ENCODE data around the gene RERE.
"Not testable (repeated sequence)": the region's sequence is repeated elsewhere in the genome, so short reads cannot be mapped to it uniquely, and the experiment has no call there.

Gene RERE

DNA sequence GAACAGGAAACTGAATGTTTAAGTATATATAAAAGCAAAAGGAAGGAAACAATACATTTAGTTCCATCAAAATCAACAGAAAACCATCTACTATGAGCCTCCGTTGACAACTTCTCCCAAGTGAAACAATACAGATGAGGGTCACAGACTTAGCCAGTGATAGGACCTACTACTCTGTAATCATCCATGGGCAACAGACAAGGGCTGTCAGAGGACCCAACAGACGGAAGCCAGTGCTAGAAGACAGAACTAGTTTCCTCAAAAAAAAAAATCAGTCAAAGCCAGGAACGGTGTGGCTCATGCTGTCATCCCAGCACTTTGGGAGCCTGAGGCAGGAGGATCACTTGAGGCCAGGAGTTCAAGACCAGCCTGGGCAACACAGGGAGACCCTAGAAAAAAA lies 20.6 kb downstream of the RERE start:
- no peak for DNase-seq

DNA sequence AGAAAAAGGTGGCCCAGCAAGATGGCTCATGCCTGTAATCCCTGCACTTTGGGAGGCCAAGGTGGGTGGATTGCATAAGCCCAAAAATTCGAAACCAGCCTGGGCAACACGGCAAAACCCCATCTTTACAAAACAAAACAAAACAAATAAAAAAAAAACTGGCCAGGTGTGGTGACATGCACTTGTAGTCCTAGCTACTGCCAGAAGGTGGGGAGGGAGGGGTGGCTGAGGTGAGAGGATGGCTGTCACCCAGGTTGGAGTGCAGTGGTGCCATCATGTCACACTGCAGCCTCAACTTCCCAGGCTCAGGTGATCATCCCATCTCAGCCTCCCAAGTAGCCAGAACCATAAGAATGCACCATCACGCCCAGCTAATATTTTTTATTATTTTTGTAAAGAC lies 22.8 kb downstream of the RERE start:
- DNase-seq: no peak

DNA sequence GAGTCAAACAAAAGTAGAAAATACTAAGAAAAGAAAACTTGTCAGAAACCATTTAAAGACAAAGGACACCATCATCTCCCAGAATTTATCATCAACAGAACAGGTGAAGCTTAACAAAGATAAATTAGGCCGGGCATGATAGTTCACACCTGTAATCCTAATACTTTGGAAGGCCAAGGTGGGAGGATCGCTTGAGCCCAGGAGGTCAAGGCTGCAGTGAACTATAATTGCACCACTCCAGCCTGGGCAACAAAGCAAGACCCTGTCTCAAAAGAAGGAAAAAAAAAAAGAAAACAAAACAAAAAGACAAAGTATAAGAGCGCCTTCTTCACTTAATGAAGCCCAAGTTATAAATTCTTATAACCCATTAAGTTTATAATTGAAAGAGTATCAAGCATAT lies 25.6 kb downstream of the RERE start:
- no peak for DNase-seq

DNA sequence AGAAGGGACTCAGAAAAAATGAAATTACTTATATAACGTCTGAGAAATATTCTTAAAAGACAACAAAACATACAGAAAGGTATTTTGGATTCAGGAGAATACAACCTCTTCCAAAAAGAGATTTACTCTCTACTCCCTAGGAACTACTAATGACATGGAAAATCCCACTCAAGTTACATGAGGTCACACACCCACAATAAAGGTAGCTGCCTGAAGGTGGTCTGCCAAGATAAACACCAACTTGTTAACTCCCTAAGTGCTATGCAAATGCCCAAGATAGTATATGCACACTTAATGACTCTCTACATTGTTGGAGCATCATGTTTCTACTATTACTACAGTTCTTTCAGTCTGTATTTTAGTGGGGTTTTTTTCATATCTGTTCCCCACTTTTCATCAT lies 26.5 kb downstream of the RERE start:
- no peak for DNase-seq

DNA sequence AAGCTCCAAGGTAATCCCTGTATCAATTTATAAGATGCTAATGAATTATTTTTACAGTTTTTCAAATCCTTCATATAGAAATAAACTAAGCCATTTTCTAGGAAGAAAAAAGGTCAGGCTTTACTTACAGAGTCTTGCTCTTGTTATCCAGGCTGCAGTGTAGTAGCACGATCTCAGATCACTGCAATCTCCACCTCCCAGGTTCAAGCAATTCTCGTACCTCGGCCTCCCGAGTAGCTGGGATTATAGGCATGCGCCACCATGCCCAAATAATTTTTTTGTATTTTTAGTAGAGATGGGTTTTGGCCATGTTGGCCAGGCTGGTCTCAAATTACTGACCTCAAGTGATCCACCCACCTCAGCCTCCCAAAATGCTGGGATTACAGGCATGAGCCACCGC lies 27.0 kb downstream of the RERE start:
- DNase-seq: no peak

DNA sequence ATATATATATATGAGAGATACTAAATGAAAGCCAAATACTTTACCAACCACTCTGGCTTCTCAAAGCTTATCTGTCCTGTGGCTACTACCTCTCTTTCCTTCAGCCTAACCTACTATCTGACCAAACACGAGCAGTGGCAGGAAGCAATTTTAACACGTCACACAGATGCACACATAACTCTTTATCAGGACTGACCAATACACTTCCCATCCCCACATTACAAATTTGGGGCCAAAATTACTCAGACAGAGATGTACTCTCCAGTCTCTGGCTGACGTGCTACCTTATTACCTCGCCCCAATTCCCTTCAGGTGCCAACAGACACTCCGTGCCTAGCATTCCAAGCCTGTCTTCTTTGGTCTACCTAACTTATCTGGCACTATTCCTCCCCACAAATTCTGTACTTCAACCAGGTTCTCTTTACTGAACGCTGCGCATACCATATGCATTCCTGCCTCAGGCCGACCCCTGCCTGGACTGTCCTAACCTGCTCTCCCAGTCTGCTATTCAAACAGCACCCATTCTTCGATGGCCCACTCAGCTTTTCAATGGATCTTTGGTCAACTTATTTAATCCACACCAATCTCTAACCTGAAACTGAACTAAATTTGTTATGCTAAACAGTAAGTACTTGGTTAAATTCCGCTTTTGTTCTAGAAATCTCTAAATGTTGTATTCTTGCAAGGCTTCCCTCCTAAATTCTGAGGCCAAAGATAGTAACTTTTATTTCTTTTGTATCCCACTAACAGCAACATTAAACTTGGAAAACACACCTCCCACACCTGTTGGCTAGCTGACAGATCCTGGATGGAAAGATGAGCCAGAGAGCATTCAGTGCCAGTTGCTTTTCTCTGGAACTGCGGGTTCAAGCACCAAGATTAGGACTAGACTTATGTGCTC lies 27.9 kb downstream of the RERE start:
- DNase-seq: no peak

DNA sequence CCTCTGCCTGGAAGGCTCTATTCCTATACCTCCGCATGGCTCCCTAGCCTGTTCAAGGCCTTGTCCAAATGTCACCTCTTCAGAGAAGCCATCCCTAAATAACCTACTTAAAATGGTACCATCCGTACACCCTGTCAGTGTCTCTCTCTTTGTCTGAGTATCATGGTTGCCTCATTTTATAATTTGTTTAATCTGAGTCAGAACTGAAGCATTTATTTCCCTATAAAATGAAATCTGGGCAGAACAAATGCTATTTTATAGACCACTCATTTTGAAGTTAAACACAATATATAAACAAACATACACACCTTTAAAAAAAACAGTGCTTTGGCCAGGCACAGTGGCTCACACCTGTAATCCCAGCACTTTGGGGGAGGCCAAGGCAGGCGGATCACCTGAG lies 30.2 kb downstream of the RERE start:
- no peak for DNase-seq

DNA sequence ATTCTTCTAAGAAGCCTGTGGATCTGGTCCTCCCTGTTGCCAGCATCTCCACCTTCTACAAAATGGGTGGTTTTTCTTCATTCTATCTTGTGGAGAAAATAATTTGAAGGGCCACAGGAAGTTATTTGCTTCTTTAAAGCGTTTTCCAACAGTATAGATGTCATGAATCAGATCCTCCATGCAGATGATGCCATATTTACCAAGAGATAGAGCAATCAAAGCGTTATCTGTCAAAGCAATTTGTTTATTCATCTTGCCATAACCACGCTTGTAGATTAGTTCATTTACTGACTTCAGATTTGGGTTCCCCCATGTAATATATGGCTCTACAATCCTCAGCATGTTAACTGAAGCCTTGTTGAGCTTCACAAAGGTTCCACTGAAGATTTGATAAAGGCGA lies 31.2 kb downstream of the RERE start:
- DNase-seq: not testable (repeated sequence)

DNA sequence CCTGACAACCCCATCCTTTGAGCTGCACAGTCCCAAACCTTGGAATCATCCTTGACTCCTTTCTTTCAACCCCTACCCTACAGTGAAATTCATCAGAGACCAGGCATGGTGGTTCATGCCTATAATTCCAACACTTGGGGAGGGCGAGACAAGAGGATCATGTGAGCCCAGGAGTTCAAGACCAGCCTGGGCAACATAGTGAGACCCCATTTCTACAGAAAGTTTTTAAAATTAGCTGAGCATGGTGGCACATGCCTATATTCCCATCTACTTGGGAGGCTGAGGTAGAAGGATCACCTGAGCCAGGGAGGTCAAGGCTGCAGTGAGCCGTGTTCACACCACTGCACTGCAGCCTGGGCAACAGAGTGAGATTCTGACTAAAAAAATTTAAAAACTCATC lies 34.5 kb downstream of the RERE start:
- DNase-seq: no peak

DNA sequence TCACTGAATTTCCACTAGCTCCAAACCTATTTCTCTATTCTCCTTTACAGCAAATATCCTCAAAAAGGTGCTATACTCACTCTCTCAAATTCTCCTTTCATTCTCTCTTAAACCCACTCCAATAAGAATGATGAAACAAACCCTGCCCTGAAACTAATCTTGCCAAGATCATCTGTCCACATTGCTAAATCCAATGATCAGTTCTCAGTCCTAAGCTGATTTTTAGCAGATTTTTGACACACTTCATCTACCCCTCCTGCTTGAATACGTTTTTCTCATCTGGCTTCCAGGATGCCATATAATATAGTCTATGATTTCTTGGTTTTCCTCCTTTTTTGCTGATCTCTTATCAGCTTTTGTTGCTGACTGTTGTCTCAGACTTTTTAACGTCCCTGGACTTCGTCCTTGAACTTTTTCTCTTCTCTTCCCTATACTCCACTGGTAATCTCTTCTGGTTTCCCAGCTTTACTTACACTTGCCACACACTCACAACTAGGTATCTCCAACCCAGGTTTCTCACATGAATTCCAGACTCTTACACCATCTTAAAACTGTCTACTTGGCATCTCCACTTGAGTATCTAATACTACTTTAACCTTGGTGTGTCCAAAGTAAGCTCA lies 35.3 kb downstream of the RERE start:
- no peak for DNase-seq

DNA sequence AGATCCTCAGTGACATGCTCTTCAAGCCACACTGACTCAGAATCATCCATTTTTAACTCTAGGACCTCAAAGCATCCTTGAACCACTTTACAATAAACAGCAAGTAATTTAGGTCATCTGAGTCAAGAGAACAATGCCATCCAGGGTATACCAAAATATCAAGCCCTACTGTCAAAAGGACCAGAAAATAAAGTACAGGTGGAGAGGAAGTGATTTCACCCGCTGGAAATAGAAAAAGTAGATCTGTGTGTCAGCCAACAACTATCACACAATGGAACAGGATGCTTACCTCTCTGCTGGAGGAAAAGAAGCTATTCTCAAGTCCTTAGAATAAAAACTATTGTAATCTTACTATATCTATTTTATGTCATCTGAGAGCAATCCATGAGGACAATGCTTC lies 37.0 kb downstream of the RERE start:
- no peak for DNase-seq

DNA sequence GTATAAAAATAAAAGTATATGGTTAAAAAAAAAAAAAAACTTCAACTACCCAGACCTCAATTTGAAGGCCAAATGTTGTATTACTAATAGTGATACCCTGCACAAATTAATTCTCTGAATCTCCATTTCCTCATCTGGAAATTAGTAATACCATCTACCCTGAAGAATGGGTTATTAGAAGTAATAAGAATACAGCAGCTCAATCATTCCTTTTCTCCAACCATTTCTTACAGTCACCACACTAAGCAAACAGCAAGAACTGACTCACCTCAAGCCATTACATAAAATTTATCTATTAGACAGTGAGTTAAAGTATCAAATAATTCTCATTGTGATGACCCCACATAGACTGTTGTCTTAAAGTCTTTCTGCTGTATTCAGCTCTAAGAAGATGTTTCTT lies 39.6 kb downstream of the RERE start:
- no peak for DNase-seq

DNA sequence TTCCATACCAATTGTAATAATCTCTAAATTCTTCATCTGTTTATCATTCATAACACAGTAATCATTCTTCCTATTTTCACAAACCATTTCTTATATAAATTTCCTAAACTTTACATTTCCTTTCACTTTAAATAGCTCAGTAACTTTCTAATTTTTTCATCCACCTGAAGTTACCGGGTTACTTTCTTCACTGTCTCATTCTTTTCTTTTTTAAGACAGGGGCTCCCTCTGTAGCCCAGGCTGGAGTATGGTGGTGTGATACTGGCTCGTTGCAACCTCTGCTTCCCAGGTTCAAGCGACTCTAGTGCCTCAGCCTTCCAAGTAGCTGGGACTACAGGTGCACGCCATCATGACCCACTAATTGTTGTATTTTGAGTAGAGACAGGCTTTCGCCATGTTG lies 41.3 kb downstream of the RERE start:
- no peak for DNase-seq

DNA sequence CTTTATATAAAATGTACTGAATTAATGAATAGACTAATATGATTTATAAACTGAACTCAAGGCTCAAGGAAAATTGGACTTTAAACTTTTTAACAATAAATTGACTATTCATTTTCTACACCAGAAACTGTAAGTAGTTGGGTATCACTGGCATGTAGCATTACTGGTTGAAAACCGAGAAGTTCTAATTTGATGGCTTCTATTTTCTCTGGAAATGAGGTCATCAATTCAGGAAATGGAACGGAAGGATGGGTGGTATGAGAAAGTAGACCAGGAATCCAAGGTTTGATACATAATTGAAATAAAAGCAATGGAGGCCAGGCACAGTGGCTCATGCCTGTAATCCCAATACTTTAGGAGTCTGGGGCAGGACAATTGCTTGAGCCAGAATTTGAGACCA lies 50.4 kb downstream of the RERE start:
- DNase-seq: no peak

DNA sequence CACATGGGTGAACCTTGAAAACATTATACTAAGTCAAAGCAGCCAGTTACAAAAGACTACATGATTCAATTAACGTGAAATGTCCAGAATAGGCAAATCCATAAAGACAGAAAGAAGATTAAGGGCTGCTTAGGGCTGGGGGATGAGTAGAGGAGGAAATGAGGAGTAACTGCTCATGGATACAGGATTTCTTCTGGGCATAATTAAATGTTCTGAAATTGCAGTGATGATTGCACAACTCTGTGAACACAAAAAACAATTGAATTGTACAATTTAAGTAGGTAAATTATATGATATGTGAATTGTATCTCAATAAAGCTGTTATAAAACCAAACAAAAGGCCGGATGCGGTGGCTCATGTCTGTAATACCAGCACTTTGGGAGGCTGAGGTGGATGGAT lies 52.2 kb downstream of the RERE start:
- DNase-seq: no peak

DNA sequence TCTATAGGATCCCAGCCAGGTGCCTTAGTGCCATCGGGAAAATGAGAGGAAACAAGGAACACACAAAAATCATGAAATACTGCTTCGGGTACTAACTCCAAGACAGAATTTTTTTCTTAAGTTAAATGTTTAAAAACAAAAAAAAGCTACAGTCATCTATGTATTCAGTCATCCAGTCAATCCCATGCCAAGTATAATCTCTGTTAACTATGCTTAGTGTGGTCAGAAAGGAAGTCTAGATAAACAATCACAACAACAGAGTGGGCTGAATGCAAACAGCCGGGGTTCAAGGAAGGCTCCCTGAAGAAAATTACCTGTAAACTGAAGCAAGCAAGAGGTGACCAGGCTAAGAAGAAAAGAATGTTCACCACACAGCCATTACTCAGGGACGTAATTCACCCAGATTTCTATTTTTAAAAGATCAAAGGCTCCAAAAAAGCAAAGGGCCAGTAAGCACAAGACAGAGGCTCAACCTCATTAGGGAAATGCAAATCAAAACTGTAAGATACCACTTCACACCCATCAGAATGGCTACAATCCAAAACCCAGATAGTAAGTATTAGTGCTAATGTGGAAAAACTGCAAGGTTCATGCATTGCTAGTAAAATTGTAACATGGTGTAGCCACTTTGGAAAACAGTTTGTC lies 53.0 kb downstream of the RERE start:
- no peak for DNase-seq

DNA sequence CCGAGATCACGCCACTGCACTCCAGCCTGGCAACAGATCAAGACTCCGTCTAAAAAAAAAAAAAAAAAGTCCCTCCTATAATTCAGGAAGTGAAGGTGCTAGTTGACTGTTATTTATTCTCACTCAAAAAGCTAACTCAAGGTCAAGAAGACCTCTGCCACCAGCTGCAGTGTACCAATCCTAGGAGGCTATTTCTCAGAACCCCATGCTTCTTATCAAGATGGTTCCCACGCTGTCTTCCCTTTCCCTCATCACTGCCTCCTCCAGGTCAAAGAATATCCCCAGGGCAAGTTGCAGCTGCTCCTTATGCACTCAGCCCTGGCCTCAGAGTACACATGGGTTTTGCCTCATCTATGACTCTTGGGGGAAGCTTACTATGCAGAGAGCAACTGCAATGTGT lies 53.6 kb downstream of the RERE start:
- no peak for DNase-seq

DNA sequence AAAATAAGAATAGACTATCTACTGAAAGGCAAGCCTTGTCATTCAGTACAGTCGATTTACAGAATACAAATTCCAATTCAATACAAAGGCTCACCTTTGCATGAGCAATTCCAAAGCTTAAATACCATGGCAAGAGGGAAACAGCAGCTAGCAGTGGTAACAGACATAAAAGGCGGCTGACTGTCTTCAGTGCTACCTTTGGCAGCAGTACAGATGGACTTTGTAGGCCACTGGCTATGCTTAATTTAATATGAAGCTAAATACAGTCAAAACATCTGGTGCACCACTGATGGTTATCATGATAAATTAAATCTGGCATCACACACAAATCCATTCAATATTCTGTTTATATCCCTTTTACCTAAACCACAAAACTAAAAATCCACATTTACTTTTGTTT lies 62.4 kb downstream of the RERE start:
- no peak for DNase-seq

DNA sequence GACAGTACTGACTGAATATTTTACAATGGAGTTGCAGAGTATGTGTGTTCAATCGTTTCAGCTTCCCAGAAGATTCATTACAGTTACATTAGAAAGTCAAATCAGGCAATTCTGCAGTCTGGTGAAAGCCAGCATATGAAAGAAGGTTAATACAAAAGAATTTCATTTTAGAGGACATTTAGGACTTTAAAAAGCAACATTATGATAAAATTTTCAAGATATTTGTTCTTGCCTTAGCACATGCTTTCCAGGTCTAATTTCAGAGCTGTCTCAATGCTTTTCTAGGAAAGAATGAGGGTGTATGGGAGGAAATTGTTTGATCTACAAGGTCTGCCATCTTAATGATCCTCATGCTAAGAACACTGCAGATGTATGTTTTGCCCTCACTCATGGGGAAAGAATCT lies 63.2 kb downstream of the RERE start:
- no peak for DNase-seq

DNA sequence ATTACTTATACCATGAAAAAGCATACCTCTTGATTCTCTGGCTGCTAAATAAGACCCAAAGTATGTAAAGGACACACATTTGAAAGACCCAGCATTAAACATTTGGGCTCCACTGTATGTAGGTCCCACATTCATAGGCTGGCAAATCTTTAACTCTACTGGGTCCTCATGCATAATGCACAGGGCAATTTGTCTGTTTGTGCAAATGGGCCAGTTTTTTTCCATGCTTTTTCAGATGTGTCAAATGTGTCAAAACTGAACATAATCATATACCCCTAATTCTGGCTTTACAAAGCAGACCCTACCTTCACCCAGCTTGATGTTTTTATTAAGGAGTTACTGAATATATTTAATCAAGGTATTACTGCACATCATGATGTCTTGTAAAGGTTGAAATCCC lies 63.7 kb downstream of the RERE start:
- no peak for DNase-seq

DNA sequence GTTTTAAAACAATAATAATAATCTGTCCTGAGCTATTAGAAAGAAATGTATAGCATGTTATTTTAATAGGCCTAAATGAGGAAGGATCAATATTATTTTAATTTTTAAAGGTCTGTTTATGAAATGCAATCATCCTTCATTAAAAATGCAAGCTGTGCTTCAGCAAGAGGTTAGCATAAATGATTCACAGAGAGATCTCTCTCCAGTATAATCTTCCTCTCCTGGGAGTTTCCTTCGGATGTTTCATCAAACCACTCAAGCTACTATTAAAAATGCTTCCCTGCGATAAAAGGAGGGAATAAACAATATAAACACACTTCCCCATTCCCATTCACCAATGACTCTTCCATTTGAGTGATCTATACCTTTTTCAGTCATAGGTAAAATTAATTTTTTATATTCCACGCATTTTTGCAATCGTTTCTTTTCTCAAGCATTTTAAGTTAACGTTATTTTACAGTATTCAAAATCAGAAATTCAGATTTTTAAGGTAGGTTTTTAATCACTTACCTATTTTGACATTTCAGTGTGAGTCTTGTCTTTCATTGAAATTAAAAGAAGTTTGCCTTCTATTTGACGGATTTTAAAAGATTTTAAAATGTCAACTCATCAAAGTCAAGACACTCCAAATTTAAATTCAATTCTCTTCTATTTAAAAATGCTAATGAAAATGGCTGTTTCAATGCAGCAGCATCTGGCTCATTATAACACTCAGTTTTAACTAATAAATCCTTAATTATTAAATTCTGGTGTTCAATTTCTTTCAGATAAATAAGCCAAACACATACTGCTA lies 64.3 kb downstream of the RERE start:
- DNase-seq: no peak

DNA sequence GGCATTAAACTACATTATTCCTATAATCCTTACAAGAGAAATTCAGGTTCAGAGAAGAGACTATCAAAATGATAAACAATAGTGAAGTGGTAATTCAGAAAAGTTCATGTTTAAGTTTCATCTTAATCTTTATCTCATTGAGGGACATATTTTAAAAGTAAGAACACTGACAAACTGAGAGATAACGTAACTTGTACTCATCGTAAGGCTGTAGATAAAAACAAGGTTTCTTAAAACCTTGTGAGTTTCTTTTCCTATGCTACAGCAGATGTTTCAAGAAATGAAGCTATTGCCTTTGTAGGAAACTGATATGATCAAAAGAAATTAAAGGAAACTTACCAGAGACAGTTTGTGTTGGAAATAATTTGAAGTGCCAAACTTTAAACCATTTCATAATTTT lies 65.0 kb downstream of the RERE start:
- no peak for DNase-seq

DNA sequence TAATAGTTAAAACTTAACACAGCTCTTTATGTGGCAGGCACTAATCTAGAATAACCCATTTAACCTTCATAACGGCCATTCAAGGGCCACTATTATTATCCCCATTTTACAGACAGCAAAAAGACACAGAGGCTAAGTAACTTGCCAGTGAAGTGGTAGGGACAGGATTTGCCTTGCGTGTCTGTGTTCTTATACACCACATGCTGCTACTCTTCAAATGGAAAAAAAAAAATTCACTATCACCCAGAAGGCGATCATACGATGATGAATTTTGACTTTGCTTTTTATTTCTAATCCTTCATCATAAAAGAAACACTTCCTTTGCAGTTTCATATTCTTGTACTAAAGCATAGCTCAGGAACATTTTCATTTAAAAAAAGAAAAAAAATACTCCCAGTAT lies 65.5 kb downstream of the RERE start:
- no peak for DNase-seq
